GM12873 (cell line): ENCODE data around the gene GCFC2.

Experiments used
- TF ChIP-seq, protein P1 (sequence below): IDR thresholded peaks from 2 replicates; pipeline ENCODE4 v1.5.1; 2012; ENCODE audit warnings: low read depth, mild to moderate bottlenecking, moderate library complexity, low read length, control low read depth; ENCODE audit not compliant: insufficient read depth; ENCODE audit errors: missing control alignments

GCFC2 gene

GRCh38 chr2:75676464-75676863 is 34.3 kb downstream of the GCFC2 start:
- TF ChIP-seq, protein P1, sequence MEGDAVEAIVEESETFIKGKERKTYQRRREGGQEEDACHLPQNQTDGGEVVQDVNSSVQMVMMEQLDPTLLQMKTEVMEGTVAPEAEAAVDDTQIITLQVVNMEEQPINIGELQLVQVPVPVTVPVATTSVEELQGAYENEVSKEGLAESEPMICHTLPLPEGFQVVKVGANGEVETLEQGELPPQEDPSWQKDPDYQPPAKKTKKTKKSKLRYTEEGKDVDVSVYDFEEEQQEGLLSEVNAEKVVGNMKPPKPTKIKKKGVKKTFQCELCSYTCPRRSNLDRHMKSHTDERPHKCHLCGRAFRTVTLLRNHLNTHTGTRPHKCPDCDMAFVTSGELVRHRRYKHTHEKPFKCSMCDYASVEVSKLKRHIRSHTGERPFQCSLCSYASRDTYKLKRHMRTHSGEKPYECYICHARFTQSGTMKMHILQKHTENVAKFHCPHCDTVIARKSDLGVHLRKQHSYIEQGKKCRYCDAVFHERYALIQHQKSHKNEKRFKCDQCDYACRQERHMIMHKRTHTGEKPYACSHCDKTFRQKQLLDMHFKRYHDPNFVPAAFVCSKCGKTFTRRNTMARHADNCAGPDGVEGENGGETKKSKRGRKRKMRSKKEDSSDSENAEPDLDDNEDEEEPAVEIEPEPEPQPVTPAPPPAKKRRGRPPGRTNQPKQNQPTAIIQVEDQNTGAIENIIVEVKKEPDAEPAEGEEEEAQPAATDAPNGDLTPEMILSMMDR, result no peak

- TF ChIP-seq, protein P1, result no peak
These were observed 34.8 kb downstream of the GCFC2 start for GRCh38 chr2:75675908-75676307.

GRCh38 chr2:75667884-75668283 is 42.8 kb downstream of the GCFC2 start:
- TF ChIP-seq, protein P1, result no peak

GRCh38 chr2:75666911-75667310 is 43.8 kb downstream of the GCFC2 start:
- TF ChIP-seq, protein P1, result no peak

- TF ChIP-seq, protein P1, result no peak
These were observed 52.9 kb downstream of the GCFC2 start for GRCh38 chr2:75657798-75658197.

GRCh38 chr2:75656563-75656962 is 54.2 kb downstream of the GCFC2 start:
- TF ChIP-seq, protein P1, result no peak

DNA sequence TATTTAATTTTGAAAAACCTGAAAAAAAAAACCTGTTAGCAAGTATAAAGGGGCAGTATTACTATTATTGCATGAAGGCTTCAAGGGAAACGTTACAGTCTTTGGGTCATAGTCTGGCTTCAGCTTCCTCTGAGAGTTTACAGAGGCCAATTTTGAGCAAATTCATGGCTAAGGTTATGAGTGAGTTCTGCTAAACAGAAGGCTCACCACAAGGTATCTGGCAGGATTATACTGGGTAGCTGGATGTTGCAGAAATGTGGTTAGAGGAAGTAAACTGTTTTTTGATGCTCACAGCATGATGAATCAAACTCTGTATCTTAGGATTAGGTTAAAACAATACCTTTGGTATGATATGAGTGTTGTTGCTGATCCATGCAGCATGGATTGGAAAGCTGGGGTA is 54.9 kb downstream of the GCFC2 start:
- TF ChIP-seq, protein P1, result no peak
